Smooth muscle cell (in vitro differentiated cells): ENCODE measurements around the gene SH3PXD2A. TPM values are rescaled to one million over a fixed set of nuclear protein-coding genes. Genes with fewer than 3 reads are reported as not detected.

Source experiments
- DNase-seq: peaks from one replicate; lab custom pipeline; 2025; ENCODE audit not compliant: unreplicated experiment; lab: John Stamatoyannopoulos, UW
- H2AFZ ChIP-seq: fragments of 200-600 bp; sonication (generic); 2 replicates; pipeline ENCODE4 v1.6.0; 2016; ENCODE audit warnings: antibody characterized with exemption, low read depth, mild to moderate bottlenecking
- H3F3A ChIP-seq: fragments of 200-600 bp; sonication (generic); 2 replicates; pipeline ENCODE4 v1.6.0; 2017; ENCODE audit warnings: antibody characterized with exemption, low read depth
- H3K27ac ChIP-seq: fragments of 200-600 bp; sonication (generic); 2 replicates; pipeline ENCODE4 v1.5.1; 2016; ENCODE audit warnings: low read depth, mild to moderate bottlenecking
- H3K27me3 ChIP-seq: fragments of 200-600 bp; sonication (generic); 2 replicates; pipeline ENCODE4 v1.6.1; 2016; ENCODE audit warnings: low read depth, mild to moderate bottlenecking
- H3K36me3 ChIP-seq: fragments of 200-600 bp; sonication (generic); 2 replicates; pipeline ENCODE4 v1.5.1; 2016; ENCODE audit warnings: low read depth
- H3K4me1 ChIP-seq: fragments of 200-600 bp; sonication (generic); 2 replicates; pipeline ENCODE4 v1.5.1; 2016; ENCODE audit warnings: low read depth
- H3K4me2 ChIP-seq: fragments of 200-600 bp; sonication (generic); 2 replicates; pipeline ENCODE4 v1.6.0; 2016; ENCODE audit warnings: mild to moderate bottlenecking
- H3K4me3 ChIP-seq: fragments of 200-600 bp; sonication (generic); 2 replicates; pipeline ENCODE4 v1.5.1; 2016; ENCODE audit warnings: mild to moderate bottlenecking
- H3K79me2 ChIP-seq: fragments of 200-600 bp; sonication (generic); 2 replicates; pipeline ENCODE4 v1.6.0; 2016; ENCODE audit warnings: low read depth, mild to moderate bottlenecking
- H3K9ac ChIP-seq: fragments of 200-600 bp; sonication (generic); 2 replicates; pipeline ENCODE4 v1.6.0; 2016; ENCODE audit warnings: low read depth
- H3K9me3 ChIP-seq: fragments of 200-600 bp; sonication (generic); replicated peaks from 2 replicates; pipeline ENCODE4 v1.5.1; 2016; ENCODE audit warnings: low read depth
- H4K20me1 ChIP-seq: fragments of 200-600 bp; sonication (generic); 2 replicates; pipeline ENCODE4 v1.6.0; 2016; ENCODE audit warnings: low read depth
- CTCF ChIP-seq: fragments of 200-600 bp; sonication (generic); IDR thresholded peaks from 2 replicates; pipeline ENCODE4 v1.5.1; 2017; ENCODE audit warnings: borderline replicate concordance, mild to moderate bottlenecking, antibody characterized with exemption; ENCODE audit not compliant: insufficient read depth, poor library complexity, severe bottlenecking
- WGBS: methylation state at CpG from one replicate; pipeline ENCODE4 v1.1.7; 2016; ENCODE audit warnings: low lambda C conversion rate; 5-methylcytosine and 5-hydroxymethylcytosine counted together
- polyA plus RNA-seq: library from polyadenylated mRNA; unstranded; fragments of >200 nt; fragmentation: Nextera tagmentation; extraction: Ambion mirVana; gene quantifications from 2 replicates; pipeline ENCODE4 v1.2.1, GENCODE V29; 2016
- total RNA-seq: library from RNA; depleted of rRNA; stranded (reverse); fragments of >200 nt; gene quantifications from 2 replicates; pipeline ENCODE4 v1.2.3, GENCODE V29; 2014

SH3PXD2A gene
- total and polyA plus RNA-seq, 2 experiments from 2014 or later, result 30.1 to 37.9 TPM

GRCh38 chr10:103758294-103758681 is 97.1 kb downstream of the SH3PXD2A start:
- whole genome bisulfite sequencing, result 39% methylated on average over 2 of the region's 2 CpGs
- Histone ChIP-seq H3K79me2 (peaks cover 30% of the 10 kb centered on the region), H3K4me2 (peak overlapping the region; percentile 58), H3K27ac (peak overlapping the region; percentile 94), H2AFZ (no peak overlapping the region), H3K27me3 (no peaks in the 10 kb centered on the region), H3K4me1 (peaks cover 26% of the 10 kb centered on the region), H3K36me3 (no peaks in the 10 kb centered on the region), H3F3A (peaks cover 37% of the 10 kb centered on the region), H3K4me3 (no peak overlapping the region), H4K20me1 (no peaks in the 10 kb centered on the region), H3K9ac (peak overlapping the region; percentile 72), H3K9me3 (no peaks in the 10 kb centered on the region)
- no peak for DNase-seq
- no peak for TF ChIP-seq CTCF

GRCh38 chr10:103757531-103758293 is 97.7 kb downstream of the SH3PXD2A start:
- no peak for TF ChIP-seq CTCF
- Histone ChIP-seq H3K36me3 (no peaks in the 10 kb centered on the region), H3K4me1 (peaks cover 26% of the 10 kb centered on the region), H3K9ac (peak overlapping the region; percentile 72), H3K79me2 (peaks cover 31% of the 10 kb centered on the region), H2AFZ (no peak overlapping the region), H3K27ac (peak overlapping the region; percentile 94), H4K20me1 (no peaks in the 10 kb centered on the region), H3K27me3 (no peaks in the 10 kb centered on the region), H3K4me2 (peak overlapping the region; percentile 58), H3F3A (peaks cover 37% of the 10 kb centered on the region), H3K9me3 (no peaks in the 10 kb centered on the region), H3K4me3 (no peak overlapping the region)
- WGBS, result 20% methylated on average over 18 of the region's 18 CpGs
- DNase-seq, result peak; percentile 33

- Histone ChIP-seq H3K9ac (no peak overlapping the region), H3F3A (peaks cover 37% of the 10 kb centered on the region), H3K27ac (peak overlapping the region; percentile 94), H3K4me2 (no peak overlapping the region), H3K36me3 (no peaks in the 10 kb centered on the region), H3K4me3 (no peak overlapping the region), H4K20me1 (no peaks in the 10 kb centered on the region), H3K9me3 (no peaks in the 10 kb centered on the region), H2AFZ (no peak overlapping the region), H3K4me1 (peaks cover 26% of the 10 kb centered on the region), H3K79me2 (peaks cover 33% of the 10 kb centered on the region), H3K27me3 (no peaks in the 10 kb centered on the region)
- WGBS, result 87% methylated on average over 8 of the region's 8 CpGs
- TF ChIP-seq CTCF, result no peak
- DNase-seq, result no peak
Measured at GRCh38 chr10:103756277-103756869, 99.0 kb downstream of the SH3PXD2A start.
